ENCODE data around the gene CLRN2.

The CLRN2 gene

GRCh38 chr4:17500574-17500973 is 14.4 kb upstream of the CLRN2 start:
- FAIRE-seq = peak; percentile 29
- DNase-seq (ENCODE audit: extremely low spot score, insufficient read length, low read depth) = no peak

GRCh38 chr4:17502756-17503155 is 12.2 kb upstream of the CLRN2 start:
- FAIRE-seq (no peak), DNase-seq (ENCODE audit: extremely low spot score, insufficient read length, low read depth) (no peak)

- FAIRE-seq (no peak), DNase-seq (ENCODE audit: extremely low spot score, insufficient read length, low read depth) (no peak)
These were observed 10.9 kb upstream of the CLRN2 start for GRCh38 chr4:17504081-17504480.

- FAIRE-seq (no peak), DNase-seq (ENCODE audit: extremely low spot score, insufficient read length, low read depth) (no peak)
These were observed 4.4 kb upstream of the CLRN2 start for GRCh38 chr4:17510582-17510981.

- DNase-seq (ENCODE audit: extremely low spot score, insufficient read length, low read depth) = no peak
- no peak for FAIRE-seq
These were observed 3.9 kb upstream of the CLRN2 start for GRCh38 chr4:17511051-17511450.

GRCh38 chr4:17511509-17511949 is 3.4 kb upstream of the CLRN2 start:
- peak; percentile 24 for FAIRE-seq
- peak; percentile 30 for DNase-seq (ENCODE audit: extremely low spot score, insufficient read length, low read depth)

- DNase-seq (ENCODE audit: extremely low spot score, insufficient read length, low read depth) = peak; percentile 75
- FAIRE-seq = peak; percentile 65
These were observed 2.8 kb upstream of the CLRN2 start, which contains the start of gene QDPR for GRCh38 chr4:17511950-17512795. Gene QDPR, minus strand, starts transcription at chr4:17512090. Its CDS starts 36 bp downstream, at chr4:17512054.

- FAIRE-seq = no peak
- DNase-seq (ENCODE audit: extremely low spot score, insufficient read length, low read depth) = no peak
These were observed 1.8 kb upstream of the CLRN2 start for GRCh38 chr4:17512973-17513665.

- DNase-seq (ENCODE audit: extremely low spot score, insufficient read length, low read depth) = no peak
These were observed 761 bp downstream of the CLRN2 start for GRCh38 chr4:17515445-17516407.

GRCh38 chr4:17516980-17517379 is 2.0 kb downstream of the CLRN2 start:
- no peak for FAIRE-seq
- DNase-seq (ENCODE audit: extremely low spot score, insufficient read length, low read depth) = no peak

More at GRCh38 chr4:17515445-17516407, 761 bp downstream of the CLRN2 start:
- no peak for FAIRE-seq

- FAIRE-seq (no peak), DNase-seq (ENCODE audit: extremely low spot score, insufficient read length, low read depth) (no peak)
These were observed 2.7 kb downstream of the CLRN2 start for GRCh38 chr4:17517664-17518063.

GRCh38 chr4:17521595-17521994 is 6.6 kb downstream of the CLRN2 start:
- FAIRE-seq (no peak), DNase-seq (ENCODE audit: extremely low spot score, insufficient read length, low read depth) (no peak)

GRCh38 chr4:17523662-17524061 is 8.7 kb downstream of the CLRN2 start:
- no peak for FAIRE-seq
- no peak for DNase-seq (ENCODE audit: extremely low spot score, insufficient read length, low read depth)

- FAIRE-seq (no peak), DNase-seq (ENCODE audit: extremely low spot score, insufficient read length, low read depth) (no peak)
These were observed 11.9 kb downstream of the CLRN2 start for GRCh38 chr4:17526695-17527477.

GRCh38 chr4:17528551-17529165 is 13.7 kb downstream of the CLRN2 start:
- FAIRE-seq (no peak), DNase-seq (ENCODE audit: extremely low spot score, insufficient read length, low read depth) (no peak)

GRCh38 chr4:17531538-17532285 is 16.7 kb downstream of the CLRN2 start:
- DNase-seq (ENCODE audit: extremely low spot score, insufficient read length, low read depth) (no peak), FAIRE-seq (no peak)

GRCh38 chr4:17534705-17535104 is 19.7 kb downstream of the CLRN2 start:
- no peak for DNase-seq (ENCODE audit: extremely low spot score, insufficient read length, low read depth)
- FAIRE-seq = no peak

- FAIRE-seq = no peak
- DNase-seq (ENCODE audit: extremely low spot score, insufficient read length, low read depth) = no peak
These were observed 20.3 kb downstream of the CLRN2 start for GRCh38 chr4:17535242-17535641.

Measured in GM18507 (cell line).